ENCODE data around the gene BIN2. TPM values are rescaled to one million over a fixed set of nuclear protein-coding genes. Genes with fewer than 3 reads are reported as not detected.
A peak's percentile ranks its signal among the peaks of the same experiment; 100 is the strongest.

Gene BIN2
- total and polyA plus RNA-seq, 2 of the 13 experiments (the other 11 are each of a cell fraction or from before 2014, with no cell fraction given): not detected

GRCh38 chr12:51373187-51373586, 49.2 kb upstream of the BIN2 start:
- 90% methylated on average over 3 of the region's 3 CpGs for WGBS (ENCODE audit: low lambda C conversion rate)
- no peaks in the 10 kb centered on the region for H3K36me3 ChIP-seq (replicated peaks in 1 of 2; ENCODE audit: control insufficient read depth in 1 of 2, insufficient read depth in 2 of 2, low read length in 2 of 2)
- FAIRE-seq: no peak

GRCh38 chr12:51372021-51372420, 48.0 kb upstream of the BIN2 start:
- Histone ChIP-seq H3K27ac (ENCODE audit: extremely low read length, insufficient read depth, low read length) (peak overlapping the region; percentile 16), H3K4me3 (replicated peaks in 1 of 3; ENCODE audit: insufficient read depth in 1 of 3, low read depth in 2 of 3, low read length in 3 of 3) (no peak overlapping the region), H4K20me1 (ENCODE audit: insufficient read depth, low read length) (0 out of 2 replicates have a peak, but pooled peaks cover 2% of the 10 kb centered on the region), H2AFZ (ENCODE audit: low read length) (no peak overlapping the region), H3K4me1 (ENCODE audit: insufficient read depth, low read length) (peaks cover 17% of the 10 kb centered on the region), H3K36me3 (replicated peaks in 1 of 2; ENCODE audit: control insufficient read depth in 1 of 2, insufficient read depth in 2 of 2, low read length in 2 of 2) (no peaks in the 10 kb centered on the region), H3K9ac (ENCODE audit: insufficient read depth, low read depth, low read length) (0 out of 2 replicates have a peak overlapping the region, but pooled peaks have one; percentile 26), H3K4me2 (ENCODE audit: low read depth, low read length) (peak overlapping the region; percentile 62), H3K9me3 (ENCODE audit: low read length) (no peaks in the 10 kb centered on the region), H3K79me2 (ENCODE audit: insufficient read depth, low read length) (no peaks in the 10 kb centered on the region), H3K27me3 (ENCODE audit: control insufficient read depth in 1 of 2, insufficient read depth in 2 of 2, low read length in 2 of 2) (no peaks in the 10 kb centered on the region)
- ChIA-PET POLR2A (interaction anchor here (1.0 kb wide), 1 partner anchor 288 kb away, joined by 5 read pairs; the partner anchor contains the start of gene CSRNP2), CTCF (ENCODE audit: low intra/inter-chr PET ratio, low total read pairs) (interaction anchor here (0.7 kb wide), 1 partner anchor 360 kb away, joined by 3 read pairs; no protein-coding TSS in a partner anchor)
- intact Hi-C loops (cut with micrococcal nuclease; ENCODE audit: unreplicated experiment) (no loop called here), in situ Hi-C loops (cut with HindIII; ENCODE audit: extremely low pct_ligation_motif_present, low pct_unique_long_range_greater_than_20kb) (no loop called here)
- BruUV-seq (replicated peaks): no TSS peak
- DNase-seq (ENCODE audit: low spot score): no peak
- 49% methylated on average over 2 of the region's 2 CpGs for WGBS (ENCODE audit: low lambda C conversion rate)
- ATAC-seq: no peak
- TF ChIP-seq MYC (CRISPR knock-in tag; IDR thresholded peaks at IDR 0.05; ENCODE audit: borderline replicate concordance) (no peak), NR2F6 (IDR thresholded peaks at IDR 0.05) (peak; percentile 30; the same call in 1 of the 2 replicates), NR2F6 (CRISPR knock-in tag; IDR thresholded peaks at IDR 0.05) (0 out of 2 replicates have a peak, but pooled peaks have one; percentile 15), ZNF274 (CRISPR knock-in tag; IDR thresholded peaks at IDR 0.05) (no peak), CTCF (CRISPR knock-in tag; IDR thresholded peaks at IDR 0.05) (peak; percentile 29; the same call in 1 of the 2 replicates)
- FAIRE-seq: no peak

More at GRCh38 chr12:51373187-51373586, 49.2 kb upstream of the BIN2 start:
- in situ Hi-C loops (cut with HindIII; ENCODE audit: extremely low pct_ligation_motif_present, low pct_unique_long_range_greater_than_20kb): no loop called here
- H3K27ac ChIP-seq (ENCODE audit: extremely low read length, insufficient read depth, low read length): no peak overlapping the region
- H3K27me3 ChIP-seq (ENCODE audit: control insufficient read depth in 1 of 2, insufficient read depth in 2 of 2, low read length in 2 of 2): no peaks in the 10 kb centered on the region
- no peak overlapping the region for H3K4me3 ChIP-seq (replicated peaks in 1 of 3; ENCODE audit: insufficient read depth in 1 of 3, low read depth in 2 of 3, low read length in 3 of 3)
- H3K9me3 ChIP-seq (ENCODE audit: low read length): no peaks in the 10 kb centered on the region
- no peaks in the 10 kb centered on the region for H3K79me2 ChIP-seq (ENCODE audit: insufficient read depth, low read length)
- BruUV-seq (replicated peaks): no TSS peak
- H4K20me1 ChIP-seq (ENCODE audit: insufficient read depth, low read length): 0 out of 2 replicates have a peak, but pooled peaks cover 2% of the 10 kb centered on the region
- H2AFZ ChIP-seq (ENCODE audit: low read length): no peak overlapping the region
- POLR2A ChIA-PET: no interaction called here
- intact Hi-C loops (cut with micrococcal nuclease; ENCODE audit: unreplicated experiment): no loop called here
- no peak for DNase-seq (ENCODE audit: low spot score)
- TF ChIP-seq MXD1 (CRISPR knock-in tag; IDR thresholded peaks at IDR 0.05) (no peak), SOX13 (IDR thresholded peaks at IDR 0.05) (no peak), SOX13 (CRISPR knock-in tag; conservative IDR thresholded peaks at IDR 0.05 in 1 of 2, IDR thresholded peaks at IDR 0.05 in 1 of 2) (no peak), DNMT3B (CRISPR knock-in tag; conservative IDR thresholded peaks at IDR 0.05) (no peak), SRSF4 (IDR thresholded peaks at IDR 0.05; ENCODE audit: low read depth, low read length, poor library complexity, severe bottlenecking) (no peak), FOXA3 (CRISPR knock-in tag; IDR thresholded peaks at IDR 0.05) (no peak), ZNF180 (CRISPR knock-in tag; IDR thresholded peaks at IDR 0.05; ENCODE audit: borderline replicate concordance, low read depth) (no peak), ZNF138 (CRISPR knock-in tag; IDR thresholded peaks at IDR 0.05; ENCODE audit: low read depth) (no peak), MEF2D (CRISPR knock-in tag; IDR thresholded peaks at IDR 0.05) (no peak), MTF2 (CRISPR knock-in tag; IDR thresholded peaks at IDR 0.05; ENCODE audit: borderline replicate concordance) (no peak), SAP130 (CRISPR knock-in tag; IDR thresholded peaks at IDR 0.05; ENCODE audit: low read depth) (no peak), TMF1 (CRISPR knock-in tag; IDR thresholded peaks at IDR 0.05; ENCODE audit: low read depth) (no peak), ZNF660 (CRISPR knock-in tag; IDR thresholded peaks at IDR 0.05; ENCODE audit: borderline replicate concordance, low read depth) (no peak)
- CTCF ChIA-PET (ENCODE audit: low intra/inter-chr PET ratio, low total read pairs): no interaction called here
- no peak overlapping the region for H3K9ac ChIP-seq (ENCODE audit: insufficient read depth, low read depth, low read length)
- no peak for ATAC-seq
- peaks cover 17% of the 10 kb centered on the region for H3K4me1 ChIP-seq (ENCODE audit: insufficient read depth, low read length)
- no peak overlapping the region for H3K4me2 ChIP-seq (ENCODE audit: low read depth, low read length)

Data from HepG2 (cell line).